KOPT-K1 (cell line): ENCODE results near the gene HS6ST2.

Source experiments
- H3K27ac ChIP-seq: fragments of 200-600 bp; sonication (generic); 2 replicates; pipeline ENCODE4 v1.5.1; 2016; ENCODE audit warnings: antibody characterized with exemption, mild to moderate bottlenecking, low read depth, low read length; ENCODE audit not compliant: poor library complexity, severe bottlenecking
- H3K36me3 ChIP-seq: fragments of 200-600 bp; sonication (generic); 2 replicates; pipeline ENCODE4 v1.5.1; 2017; ENCODE audit warnings: antibody characterized with exemption, mild to moderate bottlenecking, low read length, moderate library complexity; ENCODE audit not compliant: insufficient read depth
- H3K9me3 ChIP-seq: fragments of 200-600 bp; sonication (generic); 2 replicates; pipeline ENCODE4 v1.5.1; 2017; ENCODE audit warnings: antibody characterized with exemption, low read length, mild to moderate bottlenecking; ENCODE audit not compliant: insufficient read depth, poor library complexity, severe bottlenecking

Gene HS6ST2

GRCh38 chrX:132638313-132638712, 320.1 kb downstream of the HS6ST2 start:
- Histone ChIP-seq H3K9me3 (no peaks in the 10 kb centered on the region), H3K36me3 (no peaks in the 10 kb centered on the region), H3K27ac (no peak overlapping the region)

GRCh38 chrX:132636080-132636479, 322.3 kb downstream of the HS6ST2 start:
- Histone ChIP-seq H3K27ac (no peak overlapping the region), H3K36me3 (no peaks in the 10 kb centered on the region), H3K9me3 (no peaks in the 10 kb centered on the region)

- Histone ChIP-seq H3K36me3 (no peaks in the 10 kb centered on the region), H3K27ac (no peak overlapping the region), H3K9me3 (no peaks in the 10 kb centered on the region)
Measured at GRCh38 chrX:132634521-132634920, 323.9 kb downstream of the HS6ST2 start.

GRCh38 chrX:132631579-132632232, 326.7 kb downstream of the HS6ST2 start:
- Histone ChIP-seq H3K36me3 (no peaks in the 10 kb centered on the region), H3K27ac (no peak overlapping the region), H3K9me3 (no peaks in the 10 kb centered on the region)

- Histone ChIP-seq H3K36me3 (no peaks in the 10 kb centered on the region), H3K9me3 (no peaks in the 10 kb centered on the region), H3K27ac (no peak overlapping the region)
Measured at GRCh38 chrX:132624466-132624865, 334.0 kb downstream of the HS6ST2 start.

- no peak overlapping the region for H3K27ac ChIP-seq
- H3K9me3 ChIP-seq = no peaks in the 10 kb centered on the region
- no peaks in the 10 kb centered on the region for H3K36me3 ChIP-seq
Measured at GRCh38 chrX:132623942-132624341, 334.5 kb downstream of the HS6ST2 start.

- no peaks in the 10 kb centered on the region for H3K9me3 ChIP-seq
- H3K27ac ChIP-seq = no peak overlapping the region
- no peaks in the 10 kb centered on the region for H3K36me3 ChIP-seq
Measured at GRCh38 chrX:132623300-132623699, 335.1 kb downstream of the HS6ST2 start.

GRCh38 chrX:132622130-132622529, 336.3 kb downstream of the HS6ST2 start:
- no peaks in the 10 kb centered on the region for H3K9me3 ChIP-seq
- H3K27ac ChIP-seq = no peak overlapping the region
- H3K36me3 ChIP-seq = no peaks in the 10 kb centered on the region

- H3K27ac ChIP-seq = no peak overlapping the region
- H3K36me3 ChIP-seq = no peaks in the 10 kb centered on the region
- H3K9me3 ChIP-seq = no peaks in the 10 kb centered on the region
Measured at GRCh38 chrX:132618810-132619209, 339.6 kb downstream of the HS6ST2 start.

GRCh38 chrX:132615391-132616131, 342.9 kb downstream of the HS6ST2 start:
- Histone ChIP-seq H3K9me3 (no peaks in the 10 kb centered on the region), H3K27ac (no peak overlapping the region), H3K36me3 (no peaks in the 10 kb centered on the region)

GRCh38 chrX:132614297-132614696, 344.1 kb downstream of the HS6ST2 start:
- Histone ChIP-seq H3K36me3 (no peaks in the 10 kb centered on the region), H3K27ac (no peak overlapping the region), H3K9me3 (no peaks in the 10 kb centered on the region)

GRCh38 chrX:132613801-132614200, 344.6 kb downstream of the HS6ST2 start:
- H3K27ac ChIP-seq = no peak overlapping the region
- no peaks in the 10 kb centered on the region for H3K9me3 ChIP-seq
- H3K36me3 ChIP-seq = no peaks in the 10 kb centered on the region

GRCh38 chrX:132612821-132613564, 345.4 kb downstream of the HS6ST2 start:
- H3K27ac ChIP-seq = no peak overlapping the region
- H3K9me3 ChIP-seq = no peaks in the 10 kb centered on the region
- H3K36me3 ChIP-seq = no peaks in the 10 kb centered on the region

- Histone ChIP-seq H3K9me3 (no peaks in the 10 kb centered on the region), H3K27ac (no peak overlapping the region), H3K36me3 (no peaks in the 10 kb centered on the region)
Measured at GRCh38 chrX:132610536-132610935, 347.9 kb downstream of the HS6ST2 start.

GRCh38 chrX:132609362-132609848, 349.0 kb downstream of the HS6ST2 start:
- H3K27ac ChIP-seq = no peak overlapping the region
- H3K36me3 ChIP-seq = no peaks in the 10 kb centered on the region
- no peaks in the 10 kb centered on the region for H3K9me3 ChIP-seq
